Calu3 (cell line): ENCODE data around the gene DEK. TPM values are rescaled to one million over a fixed set of nuclear protein-coding genes. Genes with fewer than 3 reads are reported as not detected.

Source experiments
- BruUV-seq: library from RNA; stranded (reverse); fragments of 400-500 nt; replicated peaks from 2 replicates; lab custom pipeline; 2021; lab: Mats Ljungman, UMichigan
- CTCF ChIA-PET: fragments of 300-600 bp; sonication (Branson Sonifier 250); formaldehyde crosslinking; loops from one replicate; lab custom pipeline; 2022; ENCODE audit warnings: antibody characterized with exemption; lab: Charles Lee
- DNase-seq: peaks from one replicate; pipeline ENCODE4 v3.0.0; 2022
- H3K27ac Mint-ChIP-seq: one replicate; pipeline ENCODE4 v1.8.0; 2022; ENCODE audit warnings: mixed read lengths; ENCODE audit not compliant: unreplicated experiment
- H3K27me3 Mint-ChIP-seq: one replicate; pipeline ENCODE4 v1.8.0; 2022; ENCODE audit warnings: mixed read lengths; ENCODE audit not compliant: unreplicated experiment
- H3K36me3 Mint-ChIP-seq: one replicate; pipeline ENCODE4 v1.8.0; 2022; ENCODE audit warnings: mild to moderate bottlenecking, moderate library complexity, mixed read lengths; ENCODE audit not compliant: insufficient read depth, unreplicated experiment
- H3K4me1 Mint-ChIP-seq: one replicate; pipeline ENCODE4 v1.8.0; 2022; ENCODE audit warnings: mild to moderate bottlenecking, low read depth, mixed read lengths; ENCODE audit not compliant: unreplicated experiment
- H3K4me3 Mint-ChIP-seq: one replicate; pipeline ENCODE4 v1.8.0; 2022; ENCODE audit warnings: mild to moderate bottlenecking, low read depth, moderate library complexity, mixed read lengths; ENCODE audit not compliant: unreplicated experiment
- H3K9me3 Mint-ChIP-seq: one replicate; pipeline ENCODE4 v1.8.0; 2022; ENCODE audit warnings: low read depth, mixed read lengths; ENCODE audit not compliant: unreplicated experiment
- CTCF ChIP-seq: fragments of 200-600 bp; IDR thresholded peaks from one replicate; pipeline ENCODE4 v1.8.0; 2022; ENCODE audit warnings: antibody characterized with exemption; ENCODE audit not compliant: unreplicated experiment
- intact Hi-C: fragments of 100-400 bp; cut with micrococcal nuclease; formaldehyde crosslinking; loops from one replicate; pipeline ENCODE4 v1.10.0; 2022; ENCODE audit not compliant: unreplicated experiment
- total RNA-seq: library from RNA; stranded (reverse); gene quantifications from 2 replicates; pipeline ENCODE4 v1.2.3, GENCODE V29; 2022

DEK gene
- total RNA-seq, 1 experiment from 2014 or later = 108 TPM

GRCh38 chr6:18308070-18308735 is 43.9 kb upstream of the DEK start:
- Mint-ChIP-seq H3K27me3 (no peaks in the 10 kb centered on the region), H3K36me3 (no peaks in the 10 kb centered on the region), H3K9me3 (no peaks in the 10 kb centered on the region), H3K4me3 (no peak overlapping the region), H3K27ac (no peak overlapping the region), H3K4me1 (no peaks in the 10 kb centered on the region)
- CTCF ChIA-PET = no interaction called here
- no peak for DNase-seq
- intact Hi-C loops = no loop called here
- no TSS peak for BruUV-seq
- TF ChIP-seq CTCF = no peak

- Mint-ChIP-seq H3K4me3 (no peak overlapping the region), H3K36me3 (no peaks in the 10 kb centered on the region), H3K27ac (no peak overlapping the region), H3K27me3 (no peaks in the 10 kb centered on the region), H3K4me1 (no peaks in the 10 kb centered on the region), H3K9me3 (no peaks in the 10 kb centered on the region)
- no TSS peak for BruUV-seq
- intact Hi-C loops = no loop called here
- CTCF ChIA-PET = interaction anchor here (0.8 kb wide), 1 partner anchor 995 kb away, joined by 4 read pairs; no protein-coding TSS in a partner anchor
- TF ChIP-seq CTCF = no peak
- DNase-seq = no peak
These were observed 42.6 kb upstream of the DEK start for GRCh38 chr6:18306977-18307376.

GRCh38 chr6:18302561-18303439 is 38.5 kb upstream of the DEK start:
- no peaks in the 10 kb centered on the region for H3K27me3 Mint-ChIP-seq
- no peak for TF ChIP-seq CTCF
- H3K36me3 Mint-ChIP-seq = no peaks in the 10 kb centered on the region
- H3K4me1 Mint-ChIP-seq = no peaks in the 10 kb centered on the region
- no peak overlapping the region for H3K27ac Mint-ChIP-seq
- no TSS peak for BruUV-seq
- H3K9me3 Mint-ChIP-seq = no peaks in the 10 kb centered on the region
- CTCF ChIA-PET = no interaction called here
- DNase-seq = no peak
- H3K4me3 Mint-ChIP-seq = no peak overlapping the region
- intact Hi-C loops = no loop called here

- no peak for DNase-seq
- TF ChIP-seq CTCF = no peak
- Mint-ChIP-seq H3K4me3 (no peak overlapping the region), H3K36me3 (no peaks in the 10 kb centered on the region), H3K27me3 (no peaks in the 10 kb centered on the region), H3K4me1 (no peaks in the 10 kb centered on the region), H3K9me3 (no peaks in the 10 kb centered on the region), H3K27ac (no peak overlapping the region)
- CTCF ChIA-PET = interaction anchor here (0.6 kb wide), 1 partner anchor 648 kb away, joined by 12 read pairs; no protein-coding TSS in a partner anchor
- intact Hi-C loops = no loop called here
- BruUV-seq = no TSS peak
These were observed 29.0 kb upstream of the DEK start for GRCh38 chr6:18293076-18293904.
